Dendritic cell treated with granulocyte-macrophage colony-stimulating factor and Interleukin-4, amounts not matched to agents 40 ng/mL and 50 ng/mL, for 4 days (primary cell): Measurements from ENCODE around the gene EIF5A.

Experiments used
- H3K27ac Mint-ChIP-seq: one replicate; pipeline ENCODE4 v1.8.0; 2022; ENCODE audit warnings: mild to moderate bottlenecking, mixed read lengths
- H3K27me3 Mint-ChIP-seq: one replicate; pipeline ENCODE4 v1.8.0; 2022; ENCODE audit warnings: mild to moderate bottlenecking, mixed read lengths
- H3K36me3 Mint-ChIP-seq: one replicate; pipeline ENCODE4 v1.8.0; 2022; ENCODE audit warnings: low read depth, mixed read lengths
- H3K4me1 Mint-ChIP-seq: one replicate; pipeline ENCODE4 v1.8.0; 2022; ENCODE audit warnings: low read depth, mixed read lengths
- H3K4me3 Mint-ChIP-seq: one replicate; pipeline ENCODE4 v1.8.0; 2022; ENCODE audit warnings: mild to moderate bottlenecking, moderate library complexity, mixed read lengths
- H3K9me3 Mint-ChIP-seq: one replicate; pipeline ENCODE4 v1.8.0; 2022; ENCODE audit warnings: mixed read lengths
- intact Hi-C: fragments of 100-400 bp; cut with micrococcal nuclease; formaldehyde crosslinking; loops from one replicate; pipeline ENCODE4 v1.15.0; 2022

Gene EIF5A

DNA sequence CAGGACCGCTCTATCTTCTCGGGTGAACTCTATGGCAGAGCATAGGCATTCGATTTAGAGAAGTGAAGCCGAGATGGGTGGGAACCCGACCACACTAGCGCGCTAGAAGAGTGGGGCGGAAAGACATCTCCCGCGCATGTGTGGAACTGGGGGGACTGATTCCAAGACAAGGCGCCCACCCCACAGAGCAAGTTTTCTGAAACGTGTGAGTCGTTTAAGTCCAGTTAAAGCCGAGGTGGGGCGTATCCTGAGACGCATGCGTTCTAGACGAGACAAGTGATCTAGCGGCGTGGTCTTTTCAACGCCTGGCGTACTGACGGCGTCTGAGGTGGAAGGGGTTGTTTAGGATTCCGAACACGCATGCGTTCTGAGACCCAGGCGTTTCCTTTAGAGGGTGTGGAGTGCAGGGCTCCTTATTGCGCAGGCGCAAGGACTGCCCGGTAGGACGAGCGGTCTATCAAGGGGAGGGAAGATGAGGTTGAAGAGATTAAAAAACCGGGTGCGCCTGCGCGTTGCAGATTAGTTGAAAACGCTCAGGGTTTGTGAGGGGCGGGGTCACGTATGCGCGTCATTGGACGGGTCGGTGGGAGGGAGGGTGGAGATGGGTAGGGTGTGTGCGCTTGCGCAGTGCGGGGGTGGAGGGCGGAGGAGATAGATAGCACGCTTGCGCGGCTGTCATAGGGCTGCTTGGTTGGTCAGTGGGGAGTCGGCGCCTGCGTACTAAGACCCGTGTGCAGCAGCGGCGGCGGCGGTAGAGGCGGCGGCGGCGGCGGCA, at the start of gene EIF5A:
Gene EIF5A, plus strand, starts transcription at position 718 of the 775 bp plus-strand sequence. CDS start 2,008 bp downstream, outside the sequence.
- no peaks in the 10 kb centered on the region for H3K27me3 Mint-ChIP-seq
- no peaks in the 10 kb centered on the region for H3K9me3 Mint-ChIP-seq
- peak within 1 kb of the TSS; percentile 94 for H3K4me3 Mint-ChIP-seq
- intact Hi-C loops: loop anchor here (5.0 kb wide), 1 partner anchor 55 kb away; the partner anchor contains the start of genes CTDNEP1 and ELP5
- peaks cover 44% of the 10 kb centered on the region for H3K36me3 Mint-ChIP-seq
- peaks cover 35% of the 10 kb centered on the region for H3K4me1 Mint-ChIP-seq
- peak within 1 kb of the TSS; percentile 95 for H3K27ac Mint-ChIP-seq

DNA sequence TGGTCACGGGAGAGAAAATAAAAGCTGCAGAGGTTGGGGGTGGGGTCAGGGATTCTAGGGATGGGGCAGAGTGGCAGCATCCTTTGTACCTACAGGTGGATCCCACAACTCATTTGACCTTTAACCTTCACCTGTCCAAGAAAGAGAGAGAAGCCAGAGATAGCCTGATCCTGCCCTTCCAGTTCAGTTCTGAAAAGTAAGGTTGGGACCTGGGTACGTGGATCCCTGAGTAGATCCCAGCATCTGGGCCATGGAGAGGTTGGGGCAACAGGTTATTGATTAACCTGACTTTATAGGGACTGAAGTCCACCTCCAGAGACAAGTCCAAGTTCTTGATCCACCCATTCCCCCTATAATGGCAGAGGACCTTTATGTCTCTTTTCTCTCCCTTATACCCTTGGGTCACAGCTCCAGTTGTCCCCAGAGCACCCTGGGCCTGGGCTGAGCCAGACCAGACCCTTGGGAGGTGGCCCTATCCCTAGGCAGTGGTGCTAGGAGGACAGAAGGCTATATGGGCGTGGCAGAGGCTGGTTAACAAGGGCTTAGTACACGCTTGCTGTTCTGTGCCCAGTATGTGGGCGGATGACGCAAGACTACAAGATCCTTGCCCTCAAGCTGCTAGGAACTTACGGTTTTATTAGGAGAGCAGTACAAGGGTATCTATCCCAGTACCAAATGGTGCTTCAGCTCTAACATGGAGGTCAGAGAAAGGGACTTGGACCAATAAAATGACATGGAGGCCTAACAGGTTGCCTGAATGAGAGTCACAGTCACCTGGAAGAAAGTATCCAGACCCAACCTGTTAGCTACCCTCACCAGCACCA, 48.5 kb upstream of the EIF5A start:
- Mint-ChIP-seq H3K4me1 (peaks cover 45% of the 10 kb centered on the region), H3K27ac (peak overlapping the region; percentile 51), H3K9me3 (no peaks in the 10 kb centered on the region), H3K27me3 (peaks cover 27% of the 10 kb centered on the region), H3K4me3 (no peak overlapping the region), H3K36me3 (peaks cover 52% of the 10 kb centered on the region)
- intact Hi-C loops: no loop called here

DNA sequence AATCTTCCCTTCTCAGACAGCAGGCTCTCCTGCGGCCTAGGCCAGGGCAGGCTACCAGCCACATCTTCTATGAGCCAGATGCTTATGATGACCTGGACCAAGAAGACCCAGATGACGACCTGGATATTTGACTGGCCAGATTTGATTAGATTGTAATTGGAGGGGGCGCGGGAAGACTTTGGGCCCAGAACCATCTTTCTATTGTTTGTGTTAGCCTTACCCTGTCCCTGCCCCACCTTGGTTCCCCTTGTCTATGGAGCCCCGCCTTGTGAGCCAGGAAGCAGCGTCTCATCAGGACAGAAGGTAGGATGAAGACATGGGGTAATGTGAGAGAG, 47.9 kb upstream of the EIF5A start:
- Mint-ChIP-seq H3K4me3 (no peak overlapping the region), H3K27ac (peak overlapping the region; percentile 51), H3K9me3 (no peaks in the 10 kb centered on the region), H3K27me3 (peaks cover 33% of the 10 kb centered on the region), H3K36me3 (peaks cover 46% of the 10 kb centered on the region), H3K4me1 (peaks cover 47% of the 10 kb centered on the region)
- intact Hi-C loops: no loop called here

DNA sequence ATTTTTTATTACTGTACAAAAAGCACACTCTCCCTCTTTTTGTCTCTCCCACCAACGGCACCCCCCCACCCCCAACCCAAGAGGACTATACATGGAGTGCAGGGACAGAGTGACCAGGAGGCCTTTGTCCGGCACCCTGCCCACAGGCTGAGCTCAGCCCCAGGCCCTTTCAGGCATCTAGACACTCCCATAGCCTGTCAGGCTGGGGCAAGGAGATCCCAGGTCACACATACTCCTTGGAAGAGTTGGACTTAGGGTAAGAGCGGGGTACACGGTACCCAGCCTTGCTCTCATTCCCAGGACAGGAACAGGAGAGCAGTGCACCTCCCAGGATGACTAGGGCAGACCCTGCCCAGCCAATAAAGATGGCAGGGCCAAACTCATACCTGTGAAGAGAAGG, 47.3 kb upstream of the EIF5A start:
- Mint-ChIP-seq H3K9me3 (no peaks in the 10 kb centered on the region), H3K27ac (no peak overlapping the region), H3K36me3 (peaks cover 40% of the 10 kb centered on the region), H3K4me3 (no peak overlapping the region), H3K27me3 (peaks cover 39% of the 10 kb centered on the region), H3K4me1 (peaks cover 43% of the 10 kb centered on the region)
- intact Hi-C loops: no loop called here

DNA sequence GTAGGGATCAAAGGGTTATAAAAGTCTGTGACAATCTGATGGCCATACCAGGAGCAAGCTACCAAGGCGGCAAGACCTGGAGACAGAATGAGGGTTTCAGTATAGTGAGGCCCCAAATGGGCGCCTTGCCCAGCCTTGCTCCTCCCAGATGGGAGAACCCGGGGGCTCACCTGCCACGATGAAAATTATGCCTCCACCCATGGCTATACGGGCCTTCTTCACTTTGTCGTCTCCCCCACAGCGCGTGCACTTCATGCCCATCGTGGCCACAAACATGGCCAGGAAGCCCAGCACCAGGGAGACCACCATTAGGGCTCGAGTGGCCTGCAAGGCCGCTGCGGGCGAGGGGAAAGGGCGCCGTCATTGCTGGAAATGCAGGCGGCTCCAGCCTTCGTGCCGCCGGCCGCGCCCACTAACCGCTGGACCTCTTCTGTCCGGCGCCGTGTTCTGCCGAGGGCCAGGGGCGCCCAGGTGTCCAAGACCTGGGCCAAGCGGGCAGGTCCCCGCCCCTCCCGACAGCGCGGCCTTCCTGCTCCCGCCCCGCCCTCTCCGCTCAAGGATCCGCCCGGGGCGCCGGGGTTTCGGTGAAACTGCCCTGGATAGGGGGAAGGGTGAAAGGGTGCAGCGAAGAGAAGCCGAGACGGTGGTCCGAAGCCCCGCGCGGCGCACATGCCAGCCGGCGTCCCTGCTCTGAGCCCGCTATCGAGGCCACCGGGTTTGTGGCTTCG, 46.6 kb upstream of the EIF5A start:
- peak overlapping the region; percentile 25 for H3K27ac Mint-ChIP-seq
- peaks cover 33% of the 10 kb centered on the region for H3K36me3 Mint-ChIP-seq
- H3K4me1 Mint-ChIP-seq: peaks cover 43% of the 10 kb centered on the region
- no peaks in the 10 kb centered on the region for H3K9me3 Mint-ChIP-seq
- peak overlapping the region; percentile 63 for H3K4me3 Mint-ChIP-seq
- peaks cover 42% of the 10 kb centered on the region for H3K27me3 Mint-ChIP-seq
- intact Hi-C loops: no loop called here

DNA sequence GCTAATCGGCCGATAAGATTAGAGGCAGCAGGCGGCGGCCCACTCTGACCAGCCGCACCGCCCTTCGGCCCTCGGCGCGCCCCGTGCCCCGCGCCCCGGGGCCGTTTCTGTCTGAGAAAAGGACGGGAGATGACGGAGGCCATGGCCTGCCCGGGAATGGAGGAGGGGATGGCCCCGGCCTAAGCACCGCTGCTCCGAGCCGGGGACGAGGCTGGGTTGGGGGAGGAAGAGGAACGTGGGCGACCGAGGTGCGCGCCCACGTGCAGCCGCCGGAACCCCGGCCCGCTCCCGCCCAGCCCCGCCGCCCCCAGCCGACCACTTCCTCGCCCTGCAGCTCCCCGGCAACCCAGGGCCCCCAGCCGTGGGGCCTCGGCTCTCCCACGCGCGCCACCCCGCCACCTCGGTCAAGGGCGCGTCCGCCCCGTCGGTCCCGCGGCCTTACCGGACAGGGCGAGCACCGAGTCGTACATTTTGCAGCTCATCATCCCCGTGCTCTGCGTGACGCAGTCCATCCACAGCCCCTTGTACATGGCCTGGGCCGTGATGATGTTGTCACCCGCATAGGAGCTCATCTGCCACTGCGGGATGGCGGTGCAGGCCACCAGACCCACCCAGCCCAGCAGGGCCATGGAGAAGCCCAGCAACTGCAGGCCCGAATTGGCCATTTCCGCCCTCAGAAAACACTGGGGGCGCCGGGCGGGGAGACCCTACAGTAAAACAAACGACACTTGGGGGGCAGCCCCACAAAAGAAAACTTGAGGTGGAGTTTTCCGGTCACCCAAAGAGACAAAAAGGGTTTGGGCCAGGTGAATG, 45.8 kb upstream of the EIF5A start:
- peak overlapping the region; percentile 25 for H3K27ac Mint-ChIP-seq
- intact Hi-C loops: no loop called here
- no peaks in the 10 kb centered on the region for H3K9me3 Mint-ChIP-seq
- peaks cover 26% of the 10 kb centered on the region for H3K36me3 Mint-ChIP-seq
- H3K4me3 Mint-ChIP-seq: peak overlapping the region; percentile 63
- peaks cover 45% of the 10 kb centered on the region for H3K27me3 Mint-ChIP-seq
- peaks cover 50% of the 10 kb centered on the region for H3K4me1 Mint-ChIP-seq

DNA sequence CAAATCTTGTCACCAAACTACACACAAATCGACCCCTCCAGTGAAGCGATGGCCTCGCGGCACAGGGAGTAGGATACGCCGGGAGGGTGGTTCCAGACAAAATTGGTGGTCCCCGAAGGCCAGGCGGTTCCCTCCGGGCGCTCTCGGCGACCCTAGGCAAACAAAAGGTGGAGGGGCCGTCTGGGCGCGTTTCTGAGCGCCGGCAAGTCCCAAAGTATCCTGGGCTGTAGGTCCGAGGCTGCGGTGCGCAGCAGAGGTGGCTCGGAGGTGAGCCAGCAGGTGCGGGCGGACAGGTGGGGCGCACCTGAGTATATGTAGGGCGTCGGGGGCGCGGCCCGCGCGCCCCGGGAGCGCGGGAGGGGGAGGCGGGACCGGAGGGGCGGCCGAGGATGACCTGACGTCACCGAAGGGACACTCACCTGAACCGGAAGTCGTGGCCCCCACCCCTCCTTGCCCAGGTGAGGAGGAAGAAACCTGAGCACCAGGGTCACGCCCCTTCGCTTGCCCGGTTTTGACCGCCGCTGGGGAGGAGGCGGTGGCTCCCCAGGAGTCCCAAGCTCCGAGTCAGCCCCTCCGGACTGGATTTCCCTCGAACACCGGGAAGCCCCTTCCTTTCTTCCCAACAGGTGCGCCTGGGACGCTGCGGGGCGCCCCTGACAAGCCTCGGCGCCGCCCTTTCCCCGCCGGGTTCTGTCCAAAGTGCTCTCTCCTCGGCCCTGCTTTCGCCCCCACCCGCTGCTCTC, 45.1 kb upstream of the EIF5A start, which contains the start of gene CLDN7:
Gene CLDN7, minus strand, starts transcription at position 287 of the 743 bp plus-strand sequence. CDS start 435 bp downstream, outside the sequence.
- peak within 1 kb of the TSS; percentile 66 for H3K27ac Mint-ChIP-seq
- peaks cover 48% of the 10 kb centered on the region for H3K27me3 Mint-ChIP-seq
- peak within 1 kb of the TSS; percentile 67 for H3K4me3 Mint-ChIP-seq
- peaks cover 53% of the 10 kb centered on the region for H3K4me1 Mint-ChIP-seq
- peaks cover 18% of the 10 kb centered on the region for H3K36me3 Mint-ChIP-seq
- intact Hi-C loops: no loop called here
- no peaks in the 10 kb centered on the region for H3K9me3 Mint-ChIP-seq

DNA sequence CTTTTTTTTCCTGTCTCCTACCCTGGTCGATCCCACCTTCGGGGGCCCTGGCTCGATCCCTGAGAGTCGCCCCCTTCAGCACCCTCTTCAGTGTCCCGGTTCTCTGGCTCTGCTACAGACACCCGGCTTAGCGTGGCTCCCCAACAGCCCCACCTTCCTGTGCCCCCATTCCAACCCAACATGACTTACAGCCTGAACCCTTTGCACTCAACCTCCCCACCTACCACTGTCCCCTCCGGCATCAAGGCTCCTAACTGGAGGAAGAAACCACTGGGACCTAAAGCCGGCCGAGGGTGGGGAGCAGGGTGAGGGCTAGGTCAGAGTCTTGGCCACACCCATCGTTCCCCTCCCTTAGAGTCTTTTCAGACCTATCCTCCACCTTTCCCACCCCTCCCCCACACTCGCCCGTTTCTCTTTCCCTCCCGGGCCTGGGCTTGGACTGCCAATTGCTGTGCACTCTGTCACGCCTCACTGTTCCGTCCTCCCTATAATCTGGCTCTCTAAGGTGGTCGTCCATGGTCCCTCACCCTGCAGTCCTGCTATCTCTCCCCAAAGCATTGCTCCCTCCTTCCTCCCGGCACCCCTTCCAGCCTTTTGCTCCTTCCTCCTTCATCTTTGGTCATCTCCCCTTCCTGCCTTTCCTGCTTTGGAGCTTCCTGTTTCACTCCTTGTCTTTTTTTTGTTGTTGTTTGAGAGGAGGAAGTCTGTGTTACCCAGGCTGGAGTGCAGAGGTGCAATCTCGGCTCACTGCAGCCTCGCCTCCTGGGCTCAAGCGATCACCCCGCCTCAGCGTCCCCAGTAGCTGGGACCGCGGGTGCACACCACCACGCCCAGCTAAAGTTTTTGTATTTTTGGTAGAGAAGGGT, 44.3 kb upstream of the EIF5A start:
- peaks cover 48% of the 10 kb centered on the region for H3K27me3 Mint-ChIP-seq
- H3K4me1 Mint-ChIP-seq: peaks cover 51% of the 10 kb centered on the region
- H3K36me3 Mint-ChIP-seq: peaks cover 11% of the 10 kb centered on the region
- peak overlapping the region; percentile 67 for H3K4me3 Mint-ChIP-seq
- peak overlapping the region; percentile 66 for H3K27ac Mint-ChIP-seq
- H3K9me3 Mint-ChIP-seq: no peaks in the 10 kb centered on the region
- intact Hi-C loops: no loop called here

DNA sequence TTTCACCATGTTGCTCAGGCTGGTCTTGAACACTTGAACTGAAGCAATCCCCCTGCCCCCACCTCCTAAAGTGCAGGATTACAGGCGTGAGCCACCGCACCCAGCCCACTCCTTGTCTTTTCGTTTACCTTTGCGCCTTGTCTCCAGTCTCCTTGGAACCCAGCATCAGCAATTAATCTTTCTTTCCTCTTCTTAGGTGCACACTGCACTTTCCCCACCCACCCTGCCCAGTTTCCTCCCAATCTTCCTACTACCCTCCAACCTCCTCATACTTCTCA, 43.7 kb upstream of the EIF5A start:
- H3K36me3 Mint-ChIP-seq: peaks cover 5% of the 10 kb centered on the region
- peak overlapping the region; percentile 66 for H3K27ac Mint-ChIP-seq
- H3K4me1 Mint-ChIP-seq: peaks cover 45% of the 10 kb centered on the region
- no peak overlapping the region for H3K4me3 Mint-ChIP-seq
- intact Hi-C loops: no loop called here
- H3K27me3 Mint-ChIP-seq: peaks cover 48% of the 10 kb centered on the region
- no peaks in the 10 kb centered on the region for H3K9me3 Mint-ChIP-seq

DNA sequence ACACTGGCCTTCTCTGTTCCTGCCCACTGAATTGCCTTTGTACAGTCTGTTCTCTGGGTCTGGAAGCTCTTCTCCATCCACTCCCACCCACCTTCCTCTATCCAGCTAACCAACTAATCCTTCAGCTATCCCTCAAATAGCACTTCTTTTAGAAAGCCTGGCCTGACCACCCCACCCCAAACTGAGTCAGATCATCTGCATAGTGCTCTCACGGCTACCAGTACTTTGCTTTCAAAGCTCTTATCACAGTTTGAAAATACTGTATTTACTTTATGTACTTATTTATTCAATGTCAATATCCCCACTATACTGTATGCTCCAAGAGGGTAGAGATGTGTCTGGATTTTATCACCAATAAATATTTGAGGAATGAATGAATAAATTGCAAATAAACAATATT, 40.6 kb upstream of the EIF5A start:
- Mint-ChIP-seq H3K9me3 (no peaks in the 10 kb centered on the region), H3K36me3 (no peaks in the 10 kb centered on the region), H3K4me3 (no peak overlapping the region), H3K27ac (no peak overlapping the region), H3K27me3 (peaks cover 42% of the 10 kb centered on the region), H3K4me1 (peaks cover 40% of the 10 kb centered on the region)
- intact Hi-C loops: no loop called here

DNA sequence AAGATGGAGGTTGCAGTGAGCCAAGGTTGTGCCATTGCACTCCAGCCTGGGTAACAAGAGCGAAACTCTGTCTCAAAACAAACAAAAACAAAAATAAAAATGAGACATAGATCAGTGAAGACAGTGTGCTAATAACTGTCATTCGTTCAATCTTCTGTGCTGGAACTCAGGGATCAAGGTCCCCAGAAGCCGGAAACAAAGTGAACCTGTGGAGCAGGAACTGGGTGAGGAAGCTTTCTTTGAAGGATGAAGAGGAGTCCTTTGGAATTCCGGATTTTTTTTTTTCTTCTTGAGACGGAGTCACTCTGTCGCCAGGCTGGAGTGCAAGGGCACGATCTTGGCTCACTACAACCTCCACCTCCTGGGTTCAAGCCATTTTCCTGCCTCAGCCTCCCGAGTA, 28.0 kb upstream of the EIF5A start:
- Mint-ChIP-seq H3K9me3 (no peaks in the 10 kb centered on the region), H3K4me1 (peaks cover 47% of the 10 kb centered on the region), H3K36me3 (no peaks in the 10 kb centered on the region), H3K4me3 (no peak overlapping the region), H3K27ac (no peak overlapping the region), H3K27me3 (peaks cover 67% of the 10 kb centered on the region)
- intact Hi-C loops: no loop called here

DNA sequence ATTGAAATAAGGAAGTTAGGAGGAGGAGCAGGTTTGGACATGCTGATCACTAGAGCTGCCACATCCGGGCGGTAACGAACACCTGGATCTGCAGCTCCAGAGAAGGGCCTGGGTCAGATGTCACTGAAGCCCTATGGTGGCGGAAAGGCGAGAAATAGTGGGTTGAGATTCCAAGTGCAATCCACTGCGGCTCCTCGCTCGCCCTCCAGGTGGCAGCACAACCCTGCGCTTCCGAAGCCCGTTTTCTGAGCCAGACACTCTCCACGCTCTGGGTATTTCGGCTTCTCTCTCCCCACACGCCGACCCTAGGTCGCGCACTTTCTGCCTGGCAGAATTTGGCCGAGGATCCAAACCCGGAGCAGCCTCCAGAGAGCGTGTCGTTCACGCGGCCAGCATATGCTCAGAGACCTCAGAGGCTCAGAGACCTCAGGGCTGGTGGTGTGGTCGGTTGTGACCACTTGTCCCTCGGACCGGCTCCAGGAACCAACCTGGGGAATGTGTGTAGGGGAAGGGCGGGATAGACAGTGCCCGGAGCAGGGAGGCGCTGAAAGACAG, 26.8 kb upstream of the EIF5A start:
- H3K27ac Mint-ChIP-seq: peak overlapping the region; percentile 46
- H3K36me3 Mint-ChIP-seq: no peaks in the 10 kb centered on the region
- H3K27me3 Mint-ChIP-seq: peaks cover 75% of the 10 kb centered on the region
- intact Hi-C loops: loop anchor here (1.0 to 10.0 kb wide), 4 partner anchors 16 to 54 kb away; partner anchors contain the start of genes ACAP1, ELP5 and GABARAP
- H3K4me3 Mint-ChIP-seq: peak overlapping the region; percentile 73
- H3K9me3 Mint-ChIP-seq: no peaks in the 10 kb centered on the region
- H3K4me1 Mint-ChIP-seq: peaks cover 47% of the 10 kb centered on the region
